ENCODE measurements around the gene SERPINI1.

The SERPINI1 gene

DNA sequence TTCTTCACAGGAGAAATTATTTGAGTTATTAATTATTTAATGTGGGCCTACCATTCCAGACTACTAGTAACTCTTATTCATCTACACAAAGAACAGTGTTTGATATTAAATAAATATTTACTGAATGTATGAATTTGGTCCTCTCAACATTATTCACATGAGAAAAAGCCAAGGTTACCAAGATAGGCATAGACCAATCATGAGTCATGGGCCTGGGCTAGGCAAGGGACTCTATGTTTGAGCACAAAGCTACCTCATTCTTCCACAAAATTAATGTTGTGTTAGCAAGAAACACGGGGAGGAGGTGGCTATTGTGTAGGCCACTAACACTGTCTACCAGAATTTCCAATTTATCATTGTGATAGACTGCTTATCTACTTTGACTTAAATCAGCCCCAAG, 115.7 kb downstream of the SERPINI1 start:
- Histone ChIP-seq H3K9me2 (replicated peaks; ENCODE audit: low read depth, low read length) (no peaks in the 10 kb centered on the region), H3K36me3 (ENCODE audit: insufficient read depth, low read length) (no peaks in the 10 kb centered on the region), H3K27me3 (ENCODE audit: insufficient read depth, low read length, poor library complexity, severe bottlenecking) (peaks cover 4% of the 10 kb centered on the region), H3K9me3 (ENCODE audit: insufficient read depth, low read depth, low read length) (no peaks in the 10 kb centered on the region), H3K9ac (ENCODE audit: low read depth, low read length, poor library complexity, severe bottlenecking) (no peak overlapping the region), H3K4me3 (ENCODE audit: low read length, poor library complexity, severe bottlenecking) (no peak overlapping the region), H3F3A (ENCODE audit: low read depth) (no peaks in the 10 kb centered on the region), H2AFZ (ENCODE audit: low read length) (no peak overlapping the region), H3K79me2 (ENCODE audit: insufficient read depth, low read length) (no peaks in the 10 kb centered on the region), H3K4me2 (ENCODE audit: low read depth, low read length, poor library complexity, severe bottlenecking) (no peak overlapping the region), H3K4me1 (ENCODE audit: insufficient read depth, low read length, poor library complexity, severe bottlenecking) (no peaks in the 10 kb centered on the region), H4K20me1 (ENCODE audit: insufficient read depth, low read length, poor library complexity, severe bottlenecking) (no peaks in the 10 kb centered on the region)
- no peak for TF ChIP-seq EZH2phosphoT487 (IDR thresholded peaks at IDR 0.05; ENCODE audit: borderline replicate concordance)
- TF ChIP-seq, protein P1, sequence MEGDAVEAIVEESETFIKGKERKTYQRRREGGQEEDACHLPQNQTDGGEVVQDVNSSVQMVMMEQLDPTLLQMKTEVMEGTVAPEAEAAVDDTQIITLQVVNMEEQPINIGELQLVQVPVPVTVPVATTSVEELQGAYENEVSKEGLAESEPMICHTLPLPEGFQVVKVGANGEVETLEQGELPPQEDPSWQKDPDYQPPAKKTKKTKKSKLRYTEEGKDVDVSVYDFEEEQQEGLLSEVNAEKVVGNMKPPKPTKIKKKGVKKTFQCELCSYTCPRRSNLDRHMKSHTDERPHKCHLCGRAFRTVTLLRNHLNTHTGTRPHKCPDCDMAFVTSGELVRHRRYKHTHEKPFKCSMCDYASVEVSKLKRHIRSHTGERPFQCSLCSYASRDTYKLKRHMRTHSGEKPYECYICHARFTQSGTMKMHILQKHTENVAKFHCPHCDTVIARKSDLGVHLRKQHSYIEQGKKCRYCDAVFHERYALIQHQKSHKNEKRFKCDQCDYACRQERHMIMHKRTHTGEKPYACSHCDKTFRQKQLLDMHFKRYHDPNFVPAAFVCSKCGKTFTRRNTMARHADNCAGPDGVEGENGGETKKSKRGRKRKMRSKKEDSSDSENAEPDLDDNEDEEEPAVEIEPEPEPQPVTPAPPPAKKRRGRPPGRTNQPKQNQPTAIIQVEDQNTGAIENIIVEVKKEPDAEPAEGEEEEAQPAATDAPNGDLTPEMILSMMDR (conservative IDR thresholded peaks at IDR 0.05; ENCODE audit: low read length): no peak

DNA sequence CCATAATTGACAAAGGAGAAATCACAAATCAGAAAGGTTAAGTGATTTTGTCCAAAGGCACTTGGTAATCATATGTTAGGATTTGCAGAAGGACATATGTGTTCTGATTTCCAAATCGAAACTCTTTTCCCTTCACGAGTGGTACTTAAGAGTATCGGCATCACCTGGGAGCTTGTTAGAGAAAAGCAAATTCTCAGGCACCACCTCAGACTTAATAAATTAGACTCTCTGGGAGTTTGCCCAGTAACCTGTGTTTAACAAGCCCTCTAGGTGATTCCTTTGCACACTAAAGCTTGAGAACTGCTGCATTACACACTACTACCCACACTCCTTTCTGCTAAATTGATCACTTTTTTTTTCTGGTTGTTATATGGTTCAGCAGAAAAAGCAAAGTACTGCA, 116.2 kb downstream of the SERPINI1 start:
- no peaks in the 10 kb centered on the region for H3K9me2 ChIP-seq (replicated peaks; ENCODE audit: low read depth, low read length)
- H3K4me3 ChIP-seq (ENCODE audit: low read length, poor library complexity, severe bottlenecking): no peak overlapping the region
- H3K27me3 ChIP-seq (ENCODE audit: insufficient read depth, low read length, poor library complexity, severe bottlenecking): peaks cover 8% of the 10 kb centered on the region
- TF ChIP-seq, protein P1 (conservative IDR thresholded peaks at IDR 0.05; ENCODE audit: low read length): no peak
- TF ChIP-seq EZH2phosphoT487 (IDR thresholded peaks at IDR 0.05; ENCODE audit: borderline replicate concordance): no peak
- no peaks in the 10 kb centered on the region for H3K79me2 ChIP-seq (ENCODE audit: insufficient read depth, low read length)
- no peaks in the 10 kb centered on the region for H3K4me1 ChIP-seq (ENCODE audit: insufficient read depth, low read length, poor library complexity, severe bottlenecking)
- H4K20me1 ChIP-seq (ENCODE audit: insufficient read depth, low read length, poor library complexity, severe bottlenecking): no peaks in the 10 kb centered on the region
- no peak overlapping the region for H3K4me2 ChIP-seq (ENCODE audit: low read depth, low read length, poor library complexity, severe bottlenecking)
- H3K9me3 ChIP-seq (ENCODE audit: insufficient read depth, low read depth, low read length): no peaks in the 10 kb centered on the region
- no peak overlapping the region for H2AFZ ChIP-seq (ENCODE audit: low read length)
- H3K9ac ChIP-seq (ENCODE audit: low read depth, low read length, poor library complexity, severe bottlenecking): no peak overlapping the region
- H3F3A ChIP-seq (ENCODE audit: low read depth): no peaks in the 10 kb centered on the region
- no peaks in the 10 kb centered on the region for H3K36me3 ChIP-seq (ENCODE audit: insufficient read depth, low read length)

DNA sequence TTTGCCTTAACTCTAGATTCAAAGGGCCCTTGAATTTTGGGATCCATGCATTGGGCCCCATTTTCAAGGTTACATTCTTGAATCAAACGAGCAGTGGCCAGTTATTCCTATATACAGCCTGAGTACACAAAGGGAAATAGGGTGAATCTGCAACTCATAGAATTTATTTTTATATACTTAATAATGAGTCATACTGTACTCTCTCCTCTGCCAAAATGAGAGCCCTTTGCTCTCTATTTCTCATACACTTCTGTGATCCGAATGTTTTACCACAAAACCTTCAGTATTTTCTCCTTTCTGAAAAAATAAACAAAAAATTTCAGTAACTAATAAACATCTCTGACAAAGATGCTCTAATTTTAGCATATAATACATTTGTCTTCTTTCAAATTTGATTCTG, 116.7 kb downstream of the SERPINI1 start:
- Histone ChIP-seq H3K36me3 (ENCODE audit: insufficient read depth, low read length) (no peaks in the 10 kb centered on the region), H3K4me2 (ENCODE audit: low read depth, low read length, poor library complexity, severe bottlenecking) (no peak overlapping the region), H3K9me3 (ENCODE audit: insufficient read depth, low read depth, low read length) (no peaks in the 10 kb centered on the region), H3K79me2 (ENCODE audit: insufficient read depth, low read length) (no peaks in the 10 kb centered on the region), H3K9me2 (replicated peaks; ENCODE audit: low read depth, low read length) (no peaks in the 10 kb centered on the region), H4K20me1 (ENCODE audit: insufficient read depth, low read length, poor library complexity, severe bottlenecking) (no peaks in the 10 kb centered on the region), H3K9ac (ENCODE audit: low read depth, low read length, poor library complexity, severe bottlenecking) (no peak overlapping the region), H3K4me3 (ENCODE audit: low read length, poor library complexity, severe bottlenecking) (no peak overlapping the region), H3K27me3 (ENCODE audit: insufficient read depth, low read length, poor library complexity, severe bottlenecking) (peaks cover 8% of the 10 kb centered on the region), H2AFZ (ENCODE audit: low read length) (no peak overlapping the region), H3K4me1 (ENCODE audit: insufficient read depth, low read length, poor library complexity, severe bottlenecking) (peaks cover 1% of the 10 kb centered on the region), H3F3A (ENCODE audit: low read depth) (no peaks in the 10 kb centered on the region)
- TF ChIP-seq, protein P1 (conservative IDR thresholded peaks at IDR 0.05; ENCODE audit: low read length): no peak
- no peak for TF ChIP-seq EZH2phosphoT487 (IDR thresholded peaks at IDR 0.05; ENCODE audit: borderline replicate concordance)
